GM19324 (cell line): ENCODE results near the gene SPRING1.
"Not testable (repeated sequence)": the region's sequence is repeated elsewhere in the genome, so short reads cannot be mapped to it uniquely, and the experiment has no call there.

Experiments used
- ATAC-seq: cut with Tn5 transposase; IDR thresholded peaks from one replicate; pipeline ENCODE4 v1.9.1; 2021; ENCODE audit warnings: mild to moderate bottlenecking, moderate library complexity; ENCODE audit not compliant: unreplicated experiment, low FRiP score

SPRING1 gene

GRCh38 chr12:116744766-116745165 is 6.9 kb upstream of the SPRING1 start:
- no peak for ATAC-seq

GRCh38 chr12:116742787-116743186 is 4.9 kb upstream of the SPRING1 start:
- not testable (repeated sequence) for ATAC-seq

GRCh38 chr12:116739381-116739887 is 1.6 kb upstream of the SPRING1 start:
- no peak for ATAC-seq

GRCh38 chr12:116736962-116737773 is 701 bp downstream of the SPRING1 start:
- no peak for ATAC-seq

GRCh38 chr12:116735951-116736599 is 1.8 kb downstream of the SPRING1 start:
- ATAC-seq: no peak

- no peak for ATAC-seq
Measured at GRCh38 chr12:116735084-116735483, 2.8 kb downstream of the SPRING1 start.

- ATAC-seq: no peak
Measured at GRCh38 chr12:116734156-116734768, 3.6 kb downstream of the SPRING1 start.

GRCh38 chr12:116731801-116732200 is 6.1 kb downstream of the SPRING1 start:
- no peak for ATAC-seq

GRCh38 chr12:116727891-116728290 is 10.0 kb downstream of the SPRING1 start:
- no peak for ATAC-seq

GRCh38 chr12:116727261-116727660 is 10.6 kb downstream of the SPRING1 start:
- no peak for ATAC-seq

GRCh38 chr12:116726694-116727093 is 11.2 kb downstream of the SPRING1 start:
- no peak for ATAC-seq

GRCh38 chr12:116722245-116722644 is 15.6 kb downstream of the SPRING1 start:
- ATAC-seq: no peak

GRCh38 chr12:116719731-116720528 is 17.9 kb downstream of the SPRING1 start:
- no peak for ATAC-seq

GRCh38 chr12:116718655-116719454 is 19.0 kb downstream of the SPRING1 start:
- ATAC-seq: no peak

GRCh38 chr12:116717466-116718437 is 20.1 kb downstream of the SPRING1 start:
- no peak for ATAC-seq

GRCh38 chr12:116714175-116714574 is 23.7 kb downstream of the SPRING1 start:
- no peak for ATAC-seq

GRCh38 chr12:116713527-116713926 is 24.3 kb downstream of the SPRING1 start:
- no peak for ATAC-seq

- no peak for ATAC-seq
Measured at GRCh38 chr12:116712458-116713303, 25.2 kb downstream of the SPRING1 start.
